MM.1S (cell line): Measurements from ENCODE around the gene GPS1.

Experiments
- CTCF ChIP-seq: fragments of 300-600 bp; sonication (generic); IDR thresholded peaks from 2 replicates; pipeline ENCODE4 v1.5.1; 2016; ENCODE audit warnings: antibody characterized with exemption, low read length, mixed read lengths
- EZH2 ChIP-seq: fragments of 300-600 bp; sonication (generic); optimal IDR thresholded peaks from 2 replicates; pipeline ENCODE3; 2017; ENCODE audit warnings: low read depth, mild to moderate bottlenecking, antibody characterized with exemption, low read length, mixed read lengths
- EZH2phosphoT487 ChIP-seq: fragments of 300-600 bp; sonication (generic); IDR thresholded peaks from 2 replicates; pipeline ENCODE4 v1.6.1; 2018; ENCODE audit warnings: antibody characterized with exemption, low read length

- TF ChIP-seq CTCF (no peak), EZH2 (no peak), EZH2phosphoT487 (no peak)
Measured at GRCh38 chr17:82050761-82051641, 697 bp upstream of the GPS1 start.
